HCT116 (cell line): ENCODE results near the gene FNDC5. TPM values are rescaled to one million over a fixed set of nuclear protein-coding genes. Genes with fewer than 3 reads are reported as not detected.
A peak's percentile ranks its signal among the peaks of the same experiment; 100 is the strongest.

Experiments used
- ATAC-seq: fragments of 200-7000 bp; cut with Tn5 transposase; 2 replicates; pipeline ENCODE4 v1.9.1; 2020; ENCODE audit warnings: mild to moderate bottlenecking, moderate library complexity
- BruUV-seq: library from RNA; stranded (reverse); fragments of 400-500 nt; replicated peaks from 2 replicates; lab custom pipeline; 2021; lab: Mats Ljungman, UMichigan
- CTCF ChIA-PET: fragments of 300-600 bp; sonication (Branson Sonifier 250); formaldehyde crosslinking; loops from one replicate; lab custom pipeline; 2021; ENCODE audit warnings: antibody characterized with exemption; lab: Charles Lee
- POLR2A ChIA-PET: fragments of 300-600, 350-600 bp; sonication (Branson Sonifier 250); formaldehyde crosslinking; loops from one replicate; lab custom pipeline; 2021; ENCODE audit warnings: antibody characterized with exemption; lab: Charles Lee
- RAD21 ChIA-PET, 2 experiments: fragments of 300-600 bp; sonication (Branson Sonifier 250); formaldehyde crosslinking; loops; one replicate each; lab custom pipeline; 2023; ENCODE audit warnings: low total read pairs in 2 of 2; ENCODE audit not compliant: uncharacterized antibody in 2 of 2, unreplicated experiment in 2 of 2, low non-redundant PET in 1 of 2; lab: Charles Lee
- DNase-seq: peaks from one replicate; pipeline ENCODE4 v3.0.0-alpha.2; 2010; ENCODE audit warnings: low read depth, low spot score
- H2AFZ ChIP-seq: fragments of 200-600 bp; shearing (Covaris generic), sonication (generic); 2 replicates; pipeline ENCODE4 v1.6.1; 2017; ENCODE audit warnings: low read depth, mixed run types, mixed read lengths, antibody characterized with exemption, low read length; ENCODE audit not compliant: poor library complexity, severe bottlenecking
- H3K27ac ChIP-seq: 2 replicates; pipeline ENCODE4 v1.5.1; 2012; ENCODE audit warnings: low read depth, low read length
- H3K27me3 ChIP-seq: fragments of 200-600 bp; sonication (generic); 2 replicates; pipeline ENCODE4 v1.6.1; 2016; ENCODE audit warnings: mixed run types, low read length, mixed read lengths; ENCODE audit not compliant: insufficient read depth
- H3K36me3 ChIP-seq, 2 experiments: fragments of 200-500 bp in 1 of 2; fragments of 200-600 bp in 1 of 2; sonication (Bioruptor generic) in 1 of 2; sonication (generic) in 1 of 2; 2 replicates each; pipeline versions ENCODE4 v1.5.1 to v1.6.1; 2014 to 2016; ENCODE audit warnings: low read length in 2 of 2, inconsistent platforms in 1 of 2, mixed read lengths in 1 of 2, mixed run types in 1 of 2; ENCODE audit not compliant: insufficient read depth in 2 of 2, control insufficient read depth in 1 of 2
- H3K4me1 ChIP-seq, 2 experiments: fragments of 200-600 bp in 1 of 2; sonication (generic) in 1 of 2; 2 replicates each; pipeline versions ENCODE4 v1.5.1 to v1.6.1; 2012 to 2017; ENCODE audit warnings: low read length in 2 of 2, inconsistent platforms in 1 of 2, mild to moderate bottlenecking in 1 of 2, mixed read lengths in 1 of 2, mixed run types in 1 of 2, moderate library complexity in 1 of 2; ENCODE audit not compliant: insufficient read depth in 2 of 2, control insufficient read depth in 1 of 2
- H3K4me2 ChIP-seq: fragments of 200-600 bp; sonication (generic); 2 replicates; pipeline ENCODE4 v1.6.1; 2017; ENCODE audit warnings: mixed run types, low read length, mixed read lengths
- H3K4me3 ChIP-seq, 2 experiments: fragments of 200-600 bp in 1 of 2; sonication (generic) in 1 of 2; replicated peaks in 1 of 2; 2 replicates each; pipeline ENCODE4 v1.5.1; 2011 to 2016; ENCODE audit warnings: low read length in 2 of 2, control low read depth in 1 of 2, low read depth in 1 of 2, mild to moderate bottlenecking in 1 of 2, mixed read lengths in 1 of 2, mixed run types in 1 of 2
- H3K79me2 ChIP-seq: fragments of 200-600 bp; sonication (generic); 2 replicates; pipeline ENCODE4 v1.6.1; 2017; ENCODE audit warnings: mild to moderate bottlenecking, mixed run types, low read length, moderate library complexity, mixed read lengths; ENCODE audit not compliant: insufficient read depth
- H3K9ac ChIP-seq: fragments of 200-600 bp; sonication (generic); 2 replicates; pipeline ENCODE4 v1.6.1; 2016; ENCODE audit warnings: low read length, mixed read lengths
- H3K9me2 ChIP-seq: fragments of 200-600 bp; sonication (generic), shearing (Covaris generic); 2 replicates; pipeline ENCODE4 v1.6.1; 2017; ENCODE audit warnings: mixed run types, mild to moderate bottlenecking, moderate library complexity; ENCODE audit not compliant: insufficient read depth
- H3K9me3 ChIP-seq, 2 experiments: fragments of 200-500 bp in 1 of 2; fragments of 200-600 bp in 1 of 2; sonication (Bioruptor generic) in 1 of 2; sonication (generic) in 1 of 2; 2 replicates each; pipeline ENCODE4 v1.6.1; 2014 to 2017; ENCODE audit warnings: low read length in 2 of 2, mixed read lengths in 2 of 2, inconsistent platforms in 1 of 2, low read depth in 1 of 2, mild to moderate bottlenecking in 1 of 2, mixed run types in 1 of 2, moderate library complexity in 1 of 2; ENCODE audit not compliant: control insufficient read depth in 1 of 2, insufficient read depth in 1 of 2
- H4K20me1 ChIP-seq: fragments of 200-600 bp; sonication (generic), shearing (Covaris generic); 2 replicates; pipeline ENCODE4 v1.6.1; 2017; ENCODE audit warnings: mixed run types, mild to moderate bottlenecking, moderate library complexity; ENCODE audit not compliant: insufficient read depth
- CEBPB ChIP-seq: IDR thresholded peaks from 2 replicates; pipeline ENCODE4 v1.6.1; 2012; ENCODE audit warnings: low read depth
- EGR1 ChIP-seq: IDR thresholded peaks from 2 replicates; pipeline ENCODE4 v1.6.1; 2012; ENCODE audit warnings: low read depth
- ELF1 ChIP-seq: IDR thresholded peaks from 2 replicates; pipeline ENCODE4 v1.6.1; 2012; ENCODE audit warnings: low read depth, borderline replicate concordance
- EZH2 ChIP-seq: fragments of 200-600 bp; sonication (generic); IDR thresholded peaks from 2 replicates; pipeline ENCODE4 v1.6.1; 2017; ENCODE audit warnings: antibody characterized with exemption, mixed run types
- FOSL1 ChIP-seq: IDR thresholded peaks from 2 replicates; pipeline ENCODE4 v1.6.1; 2012; ENCODE audit warnings: low read depth
- JUND ChIP-seq: IDR thresholded peaks from 2 replicates; pipeline ENCODE4 v1.6.1; 2012
- POLR2A ChIP-seq: IDR thresholded peaks from 2 replicates; pipeline ENCODE4 v1.7.0; 2011; ENCODE audit warnings: borderline replicate concordance; ENCODE audit not compliant: insufficient read depth, insufficient read length; ENCODE audit errors: extremely low read depth
- POLR2AphosphoS5 ChIP-seq: IDR thresholded peaks from 2 replicates; pipeline ENCODE4 v1.6.1; 2011; ENCODE audit warnings: mild to moderate bottlenecking, low read depth, low read length, moderate library complexity
- RAD21 ChIP-seq: IDR thresholded peaks from 2 replicates; pipeline ENCODE4 v1.6.1; 2012; ENCODE audit warnings: low read depth, mild to moderate bottlenecking
- SIN3A ChIP-seq: IDR thresholded peaks from 2 replicates; pipeline ENCODE4 v1.6.1; 2012; ENCODE audit warnings: low read depth
- SRF ChIP-seq: IDR thresholded peaks from 2 replicates; pipeline ENCODE4 v1.6.1; 2012; ENCODE audit warnings: low read depth
- TCF7L2 ChIP-seq: IDR thresholded peaks from 2 replicates; pipeline ENCODE4 v1.7.0; 2011; ENCODE audit warnings: borderline replicate concordance, inconsistent platforms; ENCODE audit not compliant: insufficient read depth, insufficient read length; ENCODE audit errors: extremely low read depth
- ZNF274 ChIP-seq: fragments of 200-500 bp; sonication (Bioruptor generic); IDR thresholded peaks from 2 replicates; pipeline ENCODE4 v1.6.1; 2014; ENCODE audit warnings: mild to moderate bottlenecking, low read depth, low read length, inconsistent platforms
- intact Hi-C: fragments of 100-400 bp; cut with micrococcal nuclease; formaldehyde crosslinking; loops from 2 replicates; pipeline ENCODE4 v1.10.0; 2022
- total RNA-seq: library from RNA; stranded (reverse); gene quantifications from one replicate; pipeline ENCODE4 v1.2.1, GENCODE V29; 2021; ENCODE audit not compliant: unreplicated experiment
- TF ChIP-seq, protein P1 (sequence below): IDR thresholded peaks from 2 replicates; pipeline ENCODE4 v1.6.1; 2012; ENCODE audit warnings: low read depth
- TF ChIP-seq, protein P2 (sequence below): IDR thresholded peaks from 2 replicates; pipeline ENCODE4 v1.6.1; 2012
- TF ChIP-seq, protein P3 (sequence below), 3 experiments: fragments of 200-600 bp in 1 of 3; sonication (generic) in 1 of 3; IDR thresholded peaks in 2 of 3; conservative IDR thresholded peaks in 1 of 3; 2 replicates each; pipeline ENCODE4 v1.5.1; 2012 to 2017; ENCODE audit warnings: low read depth in 2 of 3, low read length in 2 of 3, antibody characterized with exemption in 1 of 3, borderline replicate concordance in 1 of 3, control low read depth in 1 of 3, mild to moderate bottlenecking in 1 of 3, mixed read lengths in 1 of 3, mixed run types in 1 of 3, moderate library complexity in 1 of 3; ENCODE audit not compliant: insufficient read depth in 1 of 3

Gene FNDC5
- total RNA-seq, 1 experiment from 2014 or later, result not detected

DNA sequence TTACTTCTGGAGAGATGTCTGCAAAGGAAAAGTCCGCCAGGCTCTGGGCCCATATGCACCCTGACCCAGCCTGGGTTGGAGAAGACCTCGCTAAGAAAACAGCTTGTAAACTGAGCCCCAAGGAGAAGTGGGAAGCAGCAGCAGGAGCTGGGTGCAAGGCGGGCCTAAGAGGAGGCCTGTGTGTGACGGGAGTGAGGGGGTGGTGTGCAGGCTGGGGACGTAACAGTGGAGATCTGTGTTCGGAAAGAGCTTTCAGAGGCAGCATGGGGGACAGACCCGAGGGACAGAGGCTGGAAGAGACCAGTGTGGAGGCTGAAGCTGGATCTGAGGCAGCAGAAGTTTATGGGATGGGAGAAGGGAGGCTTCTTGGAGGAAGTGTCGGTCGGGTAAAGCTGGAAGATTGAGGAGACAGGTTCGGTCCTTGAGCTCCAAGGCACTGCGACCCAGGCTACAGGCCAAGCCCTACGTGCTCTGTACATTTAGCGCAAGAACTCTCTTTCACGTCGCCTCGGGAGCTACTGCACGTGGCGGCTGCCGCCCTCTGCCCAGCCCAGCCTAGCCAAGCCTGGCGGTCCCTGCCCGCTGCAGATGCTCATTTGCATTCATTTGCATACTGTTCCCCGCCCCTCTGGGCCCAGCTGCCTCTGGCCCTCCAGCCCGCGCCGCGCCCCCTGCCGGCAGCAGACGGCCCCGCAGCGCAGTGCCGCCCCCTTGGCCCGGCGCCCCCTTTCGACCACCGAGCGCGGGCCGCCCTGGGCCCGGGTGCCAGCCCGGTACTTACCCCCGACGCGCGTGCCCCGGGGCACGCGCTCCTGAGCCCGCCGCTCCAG is 21.9 kb upstream of the FNDC5 start:
- no peak for DNase-seq
- BruUV-seq, result no TSS peak
- H3K9me3 ChIP-seq, result no peaks in the 10 kb centered on the region
- no peaks in the 10 kb centered on the region for H3K9me2 ChIP-seq
- no peaks in the 10 kb centered on the region for H3K79me2 ChIP-seq
- TF ChIP-seq POLR2AphosphoS5, result peak; percentile 25; the same call in 1 of the 2 replicates
- TF ChIP-seq EZH2, result no peak
- TF ChIP-seq EGR1, result no peak
- TF ChIP-seq RAD21, result no peak
- no peak for TF ChIP-seq SRF
- no peak for TF ChIP-seq ZNF274
- TF ChIP-seq TCF7L2, result no peak
- no peak for TF ChIP-seq ELF1
- no peak for TF ChIP-seq CEBPB
- TF ChIP-seq, protein P1, sequence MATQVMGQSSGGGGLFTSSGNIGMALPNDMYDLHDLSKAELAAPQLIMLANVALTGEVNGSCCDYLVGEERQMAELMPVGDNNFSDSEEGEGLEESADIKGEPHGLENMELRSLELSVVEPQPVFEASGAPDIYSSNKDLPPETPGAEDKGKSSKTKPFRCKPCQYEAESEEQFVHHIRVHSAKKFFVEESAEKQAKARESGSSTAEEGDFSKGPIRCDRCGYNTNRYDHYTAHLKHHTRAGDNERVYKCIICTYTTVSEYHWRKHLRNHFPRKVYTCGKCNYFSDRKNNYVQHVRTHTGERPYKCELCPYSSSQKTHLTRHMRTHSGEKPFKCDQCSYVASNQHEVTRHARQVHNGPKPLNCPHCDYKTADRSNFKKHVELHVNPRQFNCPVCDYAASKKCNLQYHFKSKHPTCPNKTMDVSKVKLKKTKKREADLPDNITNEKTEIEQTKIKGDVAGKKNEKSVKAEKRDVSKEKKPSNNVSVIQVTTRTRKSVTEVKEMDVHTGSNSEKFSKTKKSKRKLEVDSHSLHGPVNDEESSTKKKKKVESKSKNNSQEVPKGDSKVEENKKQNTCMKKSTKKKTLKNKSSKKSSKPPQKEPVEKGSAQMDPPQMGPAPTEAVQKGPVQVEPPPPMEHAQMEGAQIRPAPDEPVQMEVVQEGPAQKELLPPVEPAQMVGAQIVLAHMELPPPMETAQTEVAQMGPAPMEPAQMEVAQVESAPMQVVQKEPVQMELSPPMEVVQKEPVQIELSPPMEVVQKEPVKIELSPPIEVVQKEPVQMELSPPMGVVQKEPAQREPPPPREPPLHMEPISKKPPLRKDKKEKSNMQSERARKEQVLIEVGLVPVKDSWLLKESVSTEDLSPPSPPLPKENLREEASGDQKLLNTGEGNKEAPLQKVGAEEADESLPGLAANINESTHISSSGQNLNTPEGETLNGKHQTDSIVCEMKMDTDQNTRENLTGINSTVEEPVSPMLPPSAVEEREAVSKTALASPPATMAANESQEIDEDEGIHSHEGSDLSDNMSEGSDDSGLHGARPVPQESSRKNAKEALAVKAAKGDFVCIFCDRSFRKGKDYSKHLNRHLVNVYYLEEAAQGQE, result no peak
- no peak for TF ChIP-seq SIN3A
- TF ChIP-seq POLR2A, result no peak
- TF ChIP-seq JUND, result no peak
- TF ChIP-seq FOSL1, result no peak
- TF ChIP-seq, protein P2, sequence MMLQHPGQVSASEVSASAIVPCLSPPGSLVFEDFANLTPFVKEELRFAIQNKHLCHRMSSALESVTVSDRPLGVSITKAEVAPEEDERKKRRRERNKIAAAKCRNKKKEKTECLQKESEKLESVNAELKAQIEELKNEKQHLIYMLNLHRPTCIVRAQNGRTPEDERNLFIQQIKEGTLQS, result no peak
- TF ChIP-seq, protein P3, sequence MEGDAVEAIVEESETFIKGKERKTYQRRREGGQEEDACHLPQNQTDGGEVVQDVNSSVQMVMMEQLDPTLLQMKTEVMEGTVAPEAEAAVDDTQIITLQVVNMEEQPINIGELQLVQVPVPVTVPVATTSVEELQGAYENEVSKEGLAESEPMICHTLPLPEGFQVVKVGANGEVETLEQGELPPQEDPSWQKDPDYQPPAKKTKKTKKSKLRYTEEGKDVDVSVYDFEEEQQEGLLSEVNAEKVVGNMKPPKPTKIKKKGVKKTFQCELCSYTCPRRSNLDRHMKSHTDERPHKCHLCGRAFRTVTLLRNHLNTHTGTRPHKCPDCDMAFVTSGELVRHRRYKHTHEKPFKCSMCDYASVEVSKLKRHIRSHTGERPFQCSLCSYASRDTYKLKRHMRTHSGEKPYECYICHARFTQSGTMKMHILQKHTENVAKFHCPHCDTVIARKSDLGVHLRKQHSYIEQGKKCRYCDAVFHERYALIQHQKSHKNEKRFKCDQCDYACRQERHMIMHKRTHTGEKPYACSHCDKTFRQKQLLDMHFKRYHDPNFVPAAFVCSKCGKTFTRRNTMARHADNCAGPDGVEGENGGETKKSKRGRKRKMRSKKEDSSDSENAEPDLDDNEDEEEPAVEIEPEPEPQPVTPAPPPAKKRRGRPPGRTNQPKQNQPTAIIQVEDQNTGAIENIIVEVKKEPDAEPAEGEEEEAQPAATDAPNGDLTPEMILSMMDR (IDR thresholded peaks at IDR 0.05 in 2 of 3, conservative IDR thresholded peaks at IDR 0.05 in 1 of 3; ENCODE audit: borderline replicate concordance in 1 of 3, insufficient read depth in 1 of 3, low read depth in 2 of 3, low read length in 2 of 3), result peak; percentile 20 to 70 (median 59); a peak in 5 of 6 replicates
- TF ChIP-seq, all 23 proteins: peak for 2
- Histone ChIP-seq H4K20me1 (no peaks in the 10 kb centered on the region), H3K4me3 (peak overlapping the region; percentile 32 to 52), H3K4me1 (peaks cover 0 to 14% of the 10 kb centered on the region in 2 experiments; a peak in 1 of 4 replicates), H3K9ac (peak overlapping the region; percentile 45), H3K27me3 (no peaks in the 10 kb centered on the region), H3K4me2 (peak overlapping the region; percentile 76), H3K27ac (peak overlapping the region; percentile 26; the same call in 1 of the 2 replicates), H2AFZ (no peak overlapping the region), H3K36me3 (peaks cover 0 to 7% of the 10 kb centered on the region in 2 experiments; a peak in 1 of 4 replicates)
- intact Hi-C loops, result no loop called here
- ChIA-PET POLR2A (no interaction called here), CTCF (interaction anchor here (0.8 to 1.8 kb wide), 6 partner anchors 11 to 72 kb away, joined by 3 to 4 read pairs (median 4); partner anchors contain the start of gene RNF19B), RAD21 (no interaction called here)
- ATAC-seq, result peak; percentile 77
